Gastroesophageal sphincter (tissue), 4 donors: ENCODE results near the gene CLDN3. TPM values are rescaled to one million over a fixed set of nuclear protein-coding genes. Genes with fewer than 3 reads are reported as not detected.

ENCODE experiments used
- ATAC-seq: fragments of 150-250 bp; one replicate; pipeline ENCODE4 v1.9.1; 2016; ENCODE audit warnings: mild to moderate bottlenecking, moderate library complexity
- H3K27ac ChIP-seq, 4 donors: fragments of 200-600 bp; sonication (generic) in 3 of 4; 1 replicate in 3 of 4; 2 replicates in 1 of 4; pipeline ENCODE4 v1.5.1; 2016 to 2019
- H3K27me3 ChIP-seq: fragments of 200-600 bp; sonication (generic); one replicate; pipeline ENCODE4 v1.5.1; 2019
- H3K36me3 ChIP-seq, 2 donors: fragments of 200-600 bp; sonication (generic); one replicate each; pipeline ENCODE4 v1.5.1; 2019; ENCODE audit warnings: control low read depth in 1 of 2
- H3K4me1 ChIP-seq, 3 donors: fragments of 200-600 bp; sonication (generic); 1 replicate in 2 of 3; 2 replicates in 1 of 3; pipeline ENCODE4 v1.5.1; 2016 to 2019; ENCODE audit warnings: control low read depth in 2 of 3
- H3K4me3 ChIP-seq, 2 donors: fragments of 200-600 bp; sonication (generic); one replicate each; pipeline ENCODE4 v1.5.1; 2019; ENCODE audit warnings: mild to moderate bottlenecking in 1 of 2, moderate library complexity in 1 of 2
- H3K9me3 ChIP-seq, 3 donors: fragments of 200-600 bp; sonication (generic); one replicate each; pipeline ENCODE4 v1.5.1; 2017 to 2019; ENCODE audit warnings: control low read depth in 2 of 3
- CTCF ChIP-seq, 4 experiments: fragments of 200-600 bp in 2 of 4; fragments of 450-650 bp in 2 of 4; sonication (generic) in 1 of 4; IDR thresholded peaks; one replicate each; pipeline ENCODE4 v1.5.1; 2017 to 2019; ENCODE audit warnings: antibody characterized with exemption in 4 of 4, mild to moderate bottlenecking in 2 of 4, moderate library complexity in 2 of 4
- EP300 ChIP-seq: sonication (generic); formaldehyde crosslinking; IDR thresholded peaks from one replicate; pipeline ENCODE4 v1.6.1; 2017; ENCODE audit warnings: antibody characterized with exemption, mild to moderate bottlenecking
- POLR2A ChIP-seq, 2 donors: fragments of 450-650 bp; IDR thresholded peaks; one replicate each; pipeline ENCODE4 v1.6.1; 2017; ENCODE audit warnings: antibody characterized with exemption in 2 of 2, mild to moderate bottlenecking in 2 of 2, moderate library complexity in 1 of 2
- POLR2AphosphoS5 ChIP-seq: sonication (generic); formaldehyde crosslinking; IDR thresholded peaks from one replicate; pipeline ENCODE4 v1.6.1; 2017; ENCODE audit warnings: antibody characterized with exemption
- WGBS, 2 donors: methylation state at CpG; one replicate each; pipeline ENCODE4 v1.1.5; 2018; ENCODE audit warnings: low coverage in 1 of 2; 5-methylcytosine and 5-hydroxymethylcytosine counted together
- total RNA-seq, 4 donors: library from RNA; depleted of rRNA; stranded (reverse); fragments of >200 nt; gene quantifications; one replicate each; pipeline ENCODE4 v1.1.0, GENCODE V29; 2016

CLDN3 gene
- total RNA-seq, 4 donors from 2014 or later, result 5.9 TPM; not detected in 3

GRCh38 chr7:73766556-73767229 lies 3.4 kb downstream of the CLDN3 start:
- ATAC-seq, result no peak
- peaks cover 51% of the 10 kb centered on the region for H3K27me3 ChIP-seq
- 80 to 82% methylated on average over 14 to 16 of the region's 17 CpGs for WGBS, 2 donors
- TF ChIP-seq CTCF (IDR thresholded peaks at IDR 0.05) (no peak), POLR2A (IDR thresholded peaks at IDR 0.05) (no peak)
- H3K4me1 ChIP-seq, result peaks cover 0 to 24% (median 0%) of the 10 kb centered on the region in 3 donors
- no peaks in the 10 kb centered on the region for H3K36me3 ChIP-seq
- no peak overlapping the region for H3K27ac ChIP-seq
- H3K9me3 ChIP-seq, result no peaks in the 10 kb centered on the region
- H3K4me3 ChIP-seq, result no peak overlapping the region

GRCh38 chr7:73762659-73762999 lies 7.4 kb downstream of the CLDN3 start:
- no peak for ATAC-seq
- no peak overlapping the region for H3K27ac ChIP-seq
- no peak overlapping the region for H3K4me3 ChIP-seq
- H3K9me3 ChIP-seq, result no peaks in the 10 kb centered on the region
- no peaks in the 10 kb centered on the region for H3K36me3 ChIP-seq
- no peaks in the 10 kb centered on the region for H3K4me1 ChIP-seq
- 67 to 69% methylated on average over 1 of the region's 1 CpG for WGBS, 2 donors
- no peak for TF ChIP-seq CTCF (IDR thresholded peaks at IDR 0.05)
- TF ChIP-seq EP300, result no peak
- TF ChIP-seq POLR2AphosphoS5, result no peak
- TF ChIP-seq POLR2A (IDR thresholded peaks at IDR 0.05), result no peak
- peaks cover 10% of the 10 kb centered on the region for H3K27me3 ChIP-seq

- WGBS, 2 donors, result 44 to 54% methylated on average over 4 to 6 of the region's 8 CpGs
- ATAC-seq, result no peak
- TF ChIP-seq POLR2AphosphoS5 (no peak), POLR2A (IDR thresholded peaks at IDR 0.05) (no peak), CTCF (IDR thresholded peaks at IDR 0.05) (no peak), EP300 (no peak)
Observed at GRCh38 chr7:73761854-73762658, 8.0 kb downstream of the CLDN3 start.

GRCh38 chr7:73758581-73759138 lies 11.4 kb downstream of the CLDN3 start:
- Histone ChIP-seq H3K4me3 (no peak overlapping the region), H3K9me3 (no peaks in the 10 kb centered on the region), H3K27ac (no peak overlapping the region), H3K4me1 (no peaks in the 10 kb centered on the region), H3K27me3 (no peaks in the 10 kb centered on the region), H3K36me3 (no peaks in the 10 kb centered on the region)
- TF ChIP-seq POLR2AphosphoS5 (no peak), POLR2A (IDR thresholded peaks at IDR 0.05) (no peak), EP300 (no peak), CTCF (IDR thresholded peaks at IDR 0.05) (no peak)
- WGBS, 2 donors, result 70% methylated on average over 2 of the region's 7 CpGs; no CpG with 5 or more reads in 1 of the 2 donors
- ATAC-seq, result no peak

More at GRCh38 chr7:73761854-73762658, 8.0 kb downstream of the CLDN3 start:
- Histone ChIP-seq H3K4me1 (no peaks in the 10 kb centered on the region), H3K4me3 (no peak overlapping the region), H3K27me3 (peaks cover 5% of the 10 kb centered on the region), H3K36me3 (no peaks in the 10 kb centered on the region), H3K27ac (no peak overlapping the region), H3K9me3 (no peaks in the 10 kb centered on the region)
